K562 (cell line): Measurements from ENCODE around the gene AGAP3. TPM values are rescaled to one million over a fixed set of nuclear protein-coding genes. Genes with fewer than 3 reads are reported as not detected.
A peak's percentile ranks its signal among the peaks of the same experiment; 100 is the strongest.

Experiments used
- LARP7 ChIP-seq: fragments of 450-650 bp; IDR thresholded peaks from 2 replicates; pipeline ENCODE4 v1.6.1; 2016
- ZC3H8 ChIP-seq: fragments of 450-650 bp; IDR thresholded peaks from 2 replicates; pipeline ENCODE4 v1.6.1; 2017
- ZSCAN32 ChIP-seq: fragments of 450-650 bp; formaldehyde crosslinking; IDR thresholded peaks from 2 replicates; pipeline ENCODE4 v1.4.0; 2020; ENCODE audit warnings: mild to moderate bottlenecking, moderate library complexity
- polyA plus RNA-seq, 8 experiments: library from polyadenylated mRNA; depleted of rRNA in 4 of 8; stranded (reverse) in 5 of 8; unstranded in 3 of 8; fragments of >200 nt; fragmentation: Nextera tagmentation in 2 of 8; fragmentation: Illumina TruSeq in 1 of 8; extraction: Ambion mirVana in 2 of 8; extraction: Trizol in 1 of 8; gene quantifications; 2 replicates each; pipeline versions ENCODE4 v1.2.1 to v1.2.3, GENCODE V29; 2011 to 2014; ENCODE audit warnings: inconsistent platforms in 1 of 8, missing spikeins in 1 of 8
- total RNA-seq, 7 experiments: library from RNA; depleted of rRNA in 6 of 7; stranded (reverse); fragments of >200 nt in 6 of 7; fragmentation: Illumina TruSeq in 2 of 7; extraction: Trizol in 2 of 7; gene quantifications; 2 replicates each; pipeline versions ENCODE4 v1.2.1 to v1.2.3, GENCODE V29; 2011 to 2021; ENCODE audit warnings: low replicate concordance in 1 of 7
- TF ChIP-seq, protein P1 (sequence below), 2 experiments: fragments of 450-650 bp; IDR thresholded peaks; 2 replicates each; pipeline ENCODE4 v1.6.1; 2016
- TF ChIP-seq, protein P2 (sequence below): fragments of 250-450 bp; sonication (Bioruptor Pico); IDR thresholded peaks from 2 replicates; pipeline ENCODE4 v1.4.0; 2020; ENCODE audit warnings: mild to moderate bottlenecking, moderate library complexity

Gene AGAP3
- total and polyA plus RNA-seq, 9 of the 15 experiments (the other 6 are each of a cell fraction or from before 2014, with no cell fraction given): 3.4 to 208 (median 62.2) TPM

DNA sequence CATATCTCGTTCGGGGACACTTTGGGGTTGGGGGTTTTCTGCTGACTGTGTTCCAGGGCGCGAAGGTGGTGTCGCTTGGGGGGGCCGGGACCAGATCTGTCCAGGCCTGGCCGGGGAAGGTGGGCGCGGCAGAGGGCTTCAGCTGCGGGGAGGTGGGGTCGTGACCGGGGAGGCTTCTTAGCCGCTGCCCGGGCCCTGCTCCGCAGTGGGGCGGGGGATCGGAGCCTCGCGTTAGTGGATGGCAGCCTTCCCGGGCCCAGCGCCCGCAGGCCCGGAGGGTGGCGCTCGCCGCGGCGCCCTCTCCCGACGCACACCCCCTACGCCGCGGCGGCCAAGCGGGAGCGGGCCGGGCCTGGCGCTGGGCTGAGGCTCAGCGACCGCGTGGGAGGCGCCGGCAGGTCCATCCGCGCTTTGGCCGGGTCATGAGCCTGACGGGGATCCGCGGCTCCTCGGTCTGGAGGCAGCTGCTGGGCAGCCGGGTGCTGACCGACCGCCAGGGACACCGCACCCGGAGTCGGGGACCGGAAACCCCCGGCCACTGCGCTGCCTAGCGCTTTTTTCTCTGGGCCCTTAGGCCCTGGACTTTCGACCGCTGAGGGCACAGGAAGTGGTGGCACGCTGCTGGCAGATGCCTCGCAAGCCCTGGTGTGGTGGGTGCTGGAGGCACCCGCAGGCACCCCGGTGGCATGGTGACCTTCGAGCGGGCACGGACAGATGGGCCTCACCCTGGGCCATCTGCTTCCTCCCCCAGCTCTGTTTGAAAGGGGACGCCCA lies 1.2 kb downstream of the AGAP3 start (continued):
- 0 out of 2 replicates have a peak, but pooled peaks have one; percentile 90 for TF ChIP-seq LARP7
- TF ChIP-seq, protein P1, sequence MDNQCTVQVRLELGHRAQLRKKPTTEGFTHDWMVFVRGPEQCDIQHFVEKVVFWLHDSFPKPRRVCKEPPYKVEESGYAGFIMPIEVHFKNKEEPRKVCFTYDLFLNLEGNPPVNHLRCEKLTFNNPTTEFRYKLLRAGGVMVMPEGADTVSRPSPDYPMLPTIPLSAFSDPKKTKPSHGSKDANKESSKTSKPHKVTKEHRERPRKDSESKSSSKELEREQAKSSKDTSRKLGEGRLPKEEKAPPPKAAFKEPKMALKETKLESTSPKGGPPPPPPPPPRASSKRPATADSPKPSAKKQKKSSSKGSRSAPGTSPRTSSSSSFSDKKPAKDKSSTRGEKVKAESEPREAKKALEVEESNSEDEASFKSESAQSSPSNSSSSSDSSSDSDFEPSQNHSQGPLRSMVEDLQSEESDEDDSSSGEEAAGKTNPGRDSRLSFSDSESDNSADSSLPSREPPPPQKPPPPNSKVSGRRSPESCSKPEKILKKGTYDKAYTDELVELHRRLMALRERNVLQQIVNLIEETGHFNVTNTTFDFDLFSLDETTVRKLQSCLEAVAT (IDR thresholded peaks at IDR 0.05): peak in 1 of 2 experiments; percentile 59; a peak in 2 of 4 replicates
- 0 out of 2 replicates have a peak, but pooled peaks have one; percentile 73 for TF ChIP-seq ZC3H8
- 0 out of 2 replicates have a peak, but pooled peaks have one; percentile 13 for TF ChIP-seq ZSCAN32 (CRISPR knock-in tag)
- TF ChIP-seq, protein P2, sequence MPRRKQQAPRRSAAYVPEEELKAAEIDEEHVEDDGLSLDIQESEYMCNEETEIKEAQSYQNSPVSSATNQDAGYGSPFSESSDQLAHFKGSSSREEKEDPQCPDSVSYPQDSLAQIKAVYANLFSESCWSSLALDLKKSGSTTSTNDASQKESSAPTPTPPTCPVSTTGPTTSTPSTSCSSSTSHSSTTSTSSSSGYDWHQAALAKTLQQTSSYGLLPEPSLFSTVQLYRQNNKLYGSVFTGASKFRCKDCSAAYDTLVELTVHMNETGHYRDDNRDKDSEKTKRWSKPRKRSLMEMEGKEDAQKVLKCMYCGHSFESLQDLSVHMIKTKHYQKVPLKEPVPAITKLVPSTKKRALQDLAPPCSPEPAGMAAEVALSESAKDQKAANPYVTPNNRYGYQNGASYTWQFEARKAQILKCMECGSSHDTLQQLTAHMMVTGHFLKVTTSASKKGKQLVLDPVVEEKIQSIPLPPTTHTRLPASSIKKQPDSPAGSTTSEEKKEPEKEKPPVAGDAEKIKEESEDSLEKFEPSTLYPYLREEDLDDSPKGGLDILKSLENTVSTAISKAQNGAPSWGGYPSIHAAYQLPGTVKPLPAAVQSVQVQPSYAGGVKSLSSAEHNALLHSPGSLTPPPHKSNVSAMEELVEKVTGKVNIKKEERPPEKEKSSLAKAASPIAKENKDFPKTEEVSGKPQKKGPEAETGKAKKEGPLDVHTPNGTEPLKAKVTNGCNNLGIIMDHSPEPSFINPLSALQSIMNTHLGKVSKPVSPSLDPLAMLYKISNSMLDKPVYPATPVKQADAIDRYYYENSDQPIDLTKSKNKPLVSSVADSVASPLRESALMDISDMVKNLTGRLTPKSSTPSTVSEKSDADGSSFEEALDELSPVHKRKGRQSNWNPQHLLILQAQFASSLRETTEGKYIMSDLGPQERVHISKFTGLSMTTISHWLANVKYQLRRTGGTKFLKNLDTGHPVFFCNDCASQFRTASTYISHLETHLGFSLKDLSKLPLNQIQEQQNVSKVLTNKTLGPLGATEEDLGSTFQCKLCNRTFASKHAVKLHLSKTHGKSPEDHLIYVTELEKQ: no peak
